Breast epithelium (tissue), 3 donors: ENCODE results near the gene COPG2.

Experiments used
- CTCF ChIP-seq, 3 donors: fragments of 450-650 bp; IDR thresholded peaks; one replicate each; pipeline ENCODE4 v1.5.1; 2016 to 2017; ENCODE audit warnings: antibody characterized with exemption in 3 of 3, mild to moderate bottlenecking in 3 of 3, moderate library complexity in 3 of 3
- POLR2A ChIP-seq: fragments of 450-650 bp; IDR thresholded peaks from one replicate; pipeline ENCODE4 v1.6.1; 2016; ENCODE audit warnings: antibody characterized with exemption, mild to moderate bottlenecking, moderate library complexity
- POLR2AphosphoS5 ChIP-seq, 3 donors: sonication (generic); formaldehyde crosslinking; IDR thresholded peaks; one replicate each; pipeline ENCODE4 v1.6.1; 2017; ENCODE audit warnings: antibody characterized with exemption in 3 of 3

GRCh38 chr7:130461272-130461671, 207.3 kb downstream of the COPG2 start:
- TF ChIP-seq CTCF (IDR thresholded peaks at IDR 0.05) (no peak), POLR2A (no peak), POLR2AphosphoS5 (IDR thresholded peaks at IDR 0.05) (no peak)
